ENCODE data around the gene SRC. TPM values are rescaled to one million over a fixed set of nuclear protein-coding genes. Genes with fewer than 3 reads are reported as not detected.

Gene SRC
- total and polyA plus RNA-seq, 2 of the 8 experiments (the other 6 are each of a cell fraction or from before 2014, with no cell fraction given) = 27.6 to 28.8 TPM

- no peak for TF ChIP-seq RNF2 (IDR thresholded peaks at IDR 0.05; ENCODE audit: borderline replicate concordance, low read depth, low read length, missing control alignments, poor library complexity, severe bottlenecking)
Measured at GRCh38 chr20:37446286-37447032, 100.5 kb downstream of the SRC start (continued).

All from H1 (cell line).